WERI-Rb-1 (cell line): ENCODE results near the gene MAN2A2.
"Not testable (repeated sequence)": the region's sequence is repeated elsewhere in the genome, so short reads cannot be mapped to it uniquely, and the experiment has no call there.

Experiments used
- DNase-seq: peaks from one replicate; pipeline ENCODE4 v3.0.0-alpha.2; 2020
- H3K27ac ChIP-seq: fragments of 250-450 bp; sonication (Bioruptor Pico); 2 replicates; pipeline ENCODE4 v1.5.1; 2020; ENCODE audit warnings: mild to moderate bottlenecking, moderate library complexity
- H3K27me3 ChIP-seq: fragments of 250-450 bp; sonication (Bioruptor Pico); 2 replicates; pipeline ENCODE4 v1.5.1; 2021; ENCODE audit warnings: mild to moderate bottlenecking, low read depth, moderate library complexity; ENCODE audit not compliant: insufficient read depth, severe bottlenecking
- H3K36me3 ChIP-seq: fragments of 250-450 bp; sonication (Bioruptor Pico); 2 replicates; pipeline ENCODE4 v1.5.1; 2020; ENCODE audit warnings: mild to moderate bottlenecking, moderate library complexity
- H3K4me3 ChIP-seq: 2 replicates; pipeline ENCODE4 v1.5.1; 2011; ENCODE audit warnings: low read depth, mild to moderate bottlenecking, control low read depth, low read length
- H3K9me3 ChIP-seq: fragments of 250-450 bp; sonication (Bioruptor Pico); 2 replicates; pipeline ENCODE4 v1.5.1; 2021; ENCODE audit warnings: mild to moderate bottlenecking, moderate library complexity; ENCODE audit not compliant: severe bottlenecking
- TF ChIP-seq, protein P1 (sequence below): IDR thresholded peaks from 2 replicates; pipeline ENCODE4 v1.5.1; 2011; ENCODE audit warnings: low read depth, mild to moderate bottlenecking, control low read depth, inconsistent platforms, low read length

MAN2A2 gene

DNA sequence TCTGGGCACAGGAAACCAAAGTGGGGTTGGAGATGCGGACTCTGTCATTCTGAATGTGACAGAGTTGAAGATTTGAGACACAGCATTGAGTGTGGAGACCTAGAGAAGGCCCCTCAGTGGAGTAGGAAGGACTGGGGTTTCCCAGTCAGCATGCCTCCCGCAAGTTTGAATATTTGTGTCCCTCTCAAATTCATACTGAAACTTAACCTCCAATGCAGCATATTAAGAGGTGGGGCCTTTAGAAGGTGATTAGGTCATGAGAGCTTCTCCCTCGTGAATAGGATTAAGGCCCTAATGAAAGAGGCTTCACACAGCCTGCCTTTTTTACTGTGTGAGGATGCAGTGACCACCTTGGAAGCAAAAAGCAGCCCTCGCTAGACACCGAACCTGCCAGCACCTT lies 21.3 kb downstream of the MAN2A2 start:
- Histone ChIP-seq H3K36me3 (no peaks in the 10 kb centered on the region), H3K27ac (no peak overlapping the region), H3K27me3 (no peaks in the 10 kb centered on the region), H3K9me3 (no peaks in the 10 kb centered on the region), H3K4me3 (no peak overlapping the region)
- no peak for DNase-seq
- TF ChIP-seq, protein P1, sequence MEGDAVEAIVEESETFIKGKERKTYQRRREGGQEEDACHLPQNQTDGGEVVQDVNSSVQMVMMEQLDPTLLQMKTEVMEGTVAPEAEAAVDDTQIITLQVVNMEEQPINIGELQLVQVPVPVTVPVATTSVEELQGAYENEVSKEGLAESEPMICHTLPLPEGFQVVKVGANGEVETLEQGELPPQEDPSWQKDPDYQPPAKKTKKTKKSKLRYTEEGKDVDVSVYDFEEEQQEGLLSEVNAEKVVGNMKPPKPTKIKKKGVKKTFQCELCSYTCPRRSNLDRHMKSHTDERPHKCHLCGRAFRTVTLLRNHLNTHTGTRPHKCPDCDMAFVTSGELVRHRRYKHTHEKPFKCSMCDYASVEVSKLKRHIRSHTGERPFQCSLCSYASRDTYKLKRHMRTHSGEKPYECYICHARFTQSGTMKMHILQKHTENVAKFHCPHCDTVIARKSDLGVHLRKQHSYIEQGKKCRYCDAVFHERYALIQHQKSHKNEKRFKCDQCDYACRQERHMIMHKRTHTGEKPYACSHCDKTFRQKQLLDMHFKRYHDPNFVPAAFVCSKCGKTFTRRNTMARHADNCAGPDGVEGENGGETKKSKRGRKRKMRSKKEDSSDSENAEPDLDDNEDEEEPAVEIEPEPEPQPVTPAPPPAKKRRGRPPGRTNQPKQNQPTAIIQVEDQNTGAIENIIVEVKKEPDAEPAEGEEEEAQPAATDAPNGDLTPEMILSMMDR: no peak

GRCh38 chr15:90926766-90927165 lies 23.7 kb downstream of the MAN2A2 start:
- not testable (repeated sequence) for DNase-seq, H3K27ac ChIP-seq, H3K9me3 ChIP-seq, H3K36me3 ChIP-seq, H3K27me3 ChIP-seq, H3K4me3 ChIP-seq

GRCh38 chr15:90928106-90928505 lies 25.0 kb downstream of the MAN2A2 start:
- not testable (repeated sequence) for H3K36me3 ChIP-seq, H3K9me3 ChIP-seq, H3K4me3 ChIP-seq, H3K27ac ChIP-seq, H3K27me3 ChIP-seq, DNase-seq

DNA sequence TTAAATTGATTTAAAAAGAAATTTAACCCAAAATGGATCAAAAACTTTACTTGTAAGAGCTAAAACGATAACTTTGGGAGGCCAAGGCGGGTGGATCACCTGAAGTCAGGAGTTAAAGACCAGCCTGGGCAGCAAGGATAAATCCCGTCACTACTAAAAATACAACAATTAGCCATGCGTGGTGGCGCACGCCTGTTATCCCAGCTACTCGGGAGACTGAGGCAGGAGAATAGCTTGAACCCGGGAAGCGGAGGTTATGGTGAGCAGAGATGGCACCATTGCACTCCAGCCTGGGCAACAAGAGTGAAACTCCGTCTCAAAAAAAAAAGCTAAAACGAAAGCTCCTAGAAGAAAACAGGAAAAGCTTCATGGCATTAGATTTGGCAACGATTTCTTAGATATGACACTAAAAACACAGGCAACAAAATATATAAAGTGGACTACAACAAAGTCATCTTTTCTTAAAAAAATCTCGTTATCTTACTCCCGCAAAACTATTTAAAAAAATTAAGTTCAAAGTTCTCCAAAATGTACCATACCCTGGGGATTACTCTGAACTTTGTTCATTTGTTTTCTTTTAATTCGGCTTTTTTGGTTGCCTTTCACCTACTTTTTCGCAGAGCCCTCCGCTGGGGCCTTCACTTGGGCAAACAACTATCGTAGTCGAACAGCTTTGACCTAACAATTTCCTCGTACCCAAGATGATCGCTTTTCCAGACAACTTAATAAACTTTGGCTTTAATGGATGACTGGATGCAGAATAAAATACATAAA lies 26.3 kb downstream of the MAN2A2 start:
- DNase-seq: no peak
- H3K27ac ChIP-seq: no peak overlapping the region
- TF ChIP-seq, protein P1: no peak

GRCh38 chr15:90930861-90931574 lies 27.9 kb downstream of the MAN2A2 start:
- Histone ChIP-seq H3K27me3 (no peaks in the 10 kb centered on the region), H3K4me3 (no peak overlapping the region), H3K36me3 (no peaks in the 10 kb centered on the region), H3K27ac (no peak overlapping the region), H3K9me3 (no peaks in the 10 kb centered on the region)
- DNase-seq: no peak
- TF ChIP-seq, protein P1: no peak

More for the DNA sequence above, 26.3 kb downstream of the MAN2A2 start:
- H3K27me3 ChIP-seq: no peaks in the 10 kb centered on the region
- H3K4me3 ChIP-seq: no peak overlapping the region
- no peaks in the 10 kb centered on the region for H3K36me3 ChIP-seq
- no peaks in the 10 kb centered on the region for H3K9me3 ChIP-seq

DNA sequence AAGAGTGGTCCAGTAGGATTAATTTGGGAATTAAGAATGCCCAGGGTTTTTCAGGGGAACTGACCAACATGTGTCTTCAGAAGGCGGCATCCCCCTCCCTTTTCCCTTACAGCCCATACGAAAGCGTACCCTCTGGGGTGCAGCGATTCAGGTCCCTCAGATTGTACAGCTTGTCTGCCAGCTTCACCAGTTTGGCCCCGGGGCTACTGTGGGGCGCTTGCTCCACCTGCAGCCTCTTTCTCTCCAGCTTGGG lies 28.4 kb downstream of the MAN2A2 start:
- Histone ChIP-seq H3K36me3 (no peaks in the 10 kb centered on the region), H3K4me3 (peak overlapping the region; percentile 74), H3K9me3 (no peaks in the 10 kb centered on the region), H3K27ac (no peak overlapping the region), H3K27me3 (no peaks in the 10 kb centered on the region)
- no peak for DNase-seq
- TF ChIP-seq, protein P1: no peak
